NCI-H748 (cell line): ENCODE measurements around the gene DTX3.
"Not testable (repeated sequence)": the region's sequence is repeated elsewhere in the genome, so short reads cannot be mapped to it uniquely, and the experiment has no call there.

ENCODE experiments used
- DNase-seq: peaks from one replicate; lab custom pipeline; 2025; ENCODE audit not compliant: unreplicated experiment; lab: John Stamatoyannopoulos, UW

The DTX3 gene

GRCh38 chr12:57582440-57582839, 22.2 kb upstream of the DTX3 start:
- no peak for DNase-seq

- peak; percentile 87 for DNase-seq
Observed at GRCh38 chr12:57583008-57583831, 21.4 kb upstream of the DTX3 start.

DNA sequence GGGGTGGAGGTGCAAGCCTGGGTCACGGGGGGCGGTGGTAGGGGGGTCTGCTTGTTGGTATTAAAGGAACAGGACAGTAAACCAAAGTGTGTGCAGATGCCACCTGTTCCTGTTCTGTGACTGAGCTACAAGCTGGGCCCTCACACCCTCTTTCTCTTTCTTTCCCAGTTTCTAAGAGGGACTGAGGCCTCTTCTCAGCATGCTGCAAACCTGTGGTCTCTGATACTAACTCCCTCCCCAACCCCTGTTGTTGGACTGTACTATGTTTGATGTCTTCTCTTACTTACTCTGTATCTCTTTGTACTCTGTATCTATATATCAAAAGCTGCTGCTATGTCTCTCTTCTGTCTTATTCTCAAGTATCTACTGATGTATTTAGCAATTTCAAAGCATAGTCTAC, 20.6 kb upstream of the DTX3 start:
- no peak for DNase-seq

GRCh38 chr12:57584690-57585089, 19.9 kb upstream of the DTX3 start:
- no peak for DNase-seq

DNA sequence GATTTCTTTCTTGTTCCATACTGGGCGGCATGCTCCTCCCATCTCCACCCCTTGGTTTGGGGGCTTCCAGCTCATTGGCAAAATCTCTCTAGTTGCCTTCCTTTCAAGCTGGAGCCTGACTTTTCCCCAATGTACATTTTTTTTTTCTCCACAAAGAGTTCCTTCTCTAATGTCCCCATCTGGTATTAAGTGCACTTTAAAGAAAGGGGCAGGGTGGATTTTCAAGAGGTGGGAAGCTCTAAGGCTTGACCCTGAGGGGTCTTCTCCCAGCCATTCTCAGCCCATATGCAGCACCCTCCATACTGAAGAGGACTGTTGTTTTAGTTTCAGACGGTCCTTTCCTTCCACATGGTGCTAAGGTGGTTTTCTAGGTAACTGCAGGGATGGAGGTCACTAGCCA, 19.5 kb upstream of the DTX3 start:
- DNase-seq, result no peak

DNA sequence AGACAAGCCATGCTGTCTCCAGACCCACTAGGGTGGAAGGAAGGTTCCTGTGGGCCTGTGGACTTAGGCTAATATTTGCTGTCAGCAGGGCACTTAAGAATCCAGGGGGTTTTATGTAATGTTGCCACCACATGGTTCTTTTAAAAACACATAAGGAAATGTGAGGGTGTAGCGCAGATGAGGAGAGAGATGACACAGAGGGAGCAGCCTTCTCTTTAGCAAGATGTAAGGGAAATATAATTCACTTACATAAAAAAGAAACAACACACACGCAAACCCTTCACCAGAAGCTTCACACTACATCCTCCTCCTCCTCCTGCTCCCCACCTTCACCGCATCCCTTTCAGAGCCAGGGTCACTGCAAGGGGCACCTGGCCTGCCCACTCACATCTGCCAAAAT, 18.5 kb upstream of the DTX3 start:
- no peak for DNase-seq

GRCh38 chr12:57586832-57587429, 17.7 kb upstream of the DTX3 start:
- DNase-seq, result no peak

- not testable (repeated sequence) for DNase-seq
Observed at GRCh38 chr12:57588951-57589610, 15.5 kb upstream of the DTX3 start.

DNA sequence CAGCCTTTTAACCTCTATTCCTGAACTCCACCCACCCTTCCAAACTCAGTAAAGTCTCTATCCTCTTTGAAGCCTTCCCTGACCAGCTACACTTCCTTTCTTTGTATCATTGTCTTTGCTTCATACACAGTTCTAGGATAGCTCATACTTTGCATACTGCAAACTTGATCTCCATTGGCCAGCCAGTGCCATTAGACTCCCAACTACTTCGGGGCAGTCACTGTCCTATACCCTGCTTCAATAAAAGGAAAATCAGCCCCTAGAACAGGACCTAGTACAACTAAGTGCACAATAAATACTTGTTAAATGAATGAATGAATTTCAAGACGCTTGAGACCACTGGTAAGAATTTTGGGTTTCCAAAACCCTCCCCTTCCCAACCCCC, 14.2 kb upstream of the DTX3 start:
- no peak for DNase-seq

GRCh38 chr12:57590864-57591781, 13.5 kb upstream of the DTX3 start, which contains the start of gene PIP4K2C:
PIP4K2C (plus strand) TSS chr12:57591192; CDS start chr12:57591290, 98 bp downstream.
- peak; percentile 93 for DNase-seq

DNA sequence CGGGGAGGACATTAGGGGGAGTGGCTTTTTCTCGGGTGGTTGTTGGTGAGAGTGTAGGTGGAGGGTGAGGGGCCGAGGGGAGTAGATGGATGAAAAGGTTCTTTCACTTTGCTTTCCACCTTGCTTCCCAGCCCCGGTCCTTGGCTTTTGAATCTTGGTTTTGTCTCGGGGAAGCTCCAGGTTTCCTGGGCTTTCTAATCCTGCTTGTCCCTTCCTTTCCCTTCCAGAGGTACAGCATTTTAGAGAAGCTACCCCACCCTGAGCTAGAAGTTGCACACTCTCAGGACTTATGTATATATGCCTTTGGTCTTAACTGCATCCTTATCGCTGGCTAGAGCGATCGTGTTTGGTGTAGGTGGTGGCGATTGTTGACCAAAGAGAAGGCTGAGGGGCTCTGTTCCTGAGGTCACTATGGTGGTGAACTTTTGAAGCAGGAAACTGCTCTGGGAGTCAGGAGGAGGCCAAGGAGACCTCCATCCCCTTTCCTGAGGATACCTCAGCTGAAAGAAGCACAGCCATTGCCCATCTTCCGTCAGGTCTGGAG, 12.8 kb upstream of the DTX3 start:
- no peak for DNase-seq

GRCh38 chr12:57592551-57593165, 12.0 kb upstream of the DTX3 start:
- DNase-seq, result no peak

DNA sequence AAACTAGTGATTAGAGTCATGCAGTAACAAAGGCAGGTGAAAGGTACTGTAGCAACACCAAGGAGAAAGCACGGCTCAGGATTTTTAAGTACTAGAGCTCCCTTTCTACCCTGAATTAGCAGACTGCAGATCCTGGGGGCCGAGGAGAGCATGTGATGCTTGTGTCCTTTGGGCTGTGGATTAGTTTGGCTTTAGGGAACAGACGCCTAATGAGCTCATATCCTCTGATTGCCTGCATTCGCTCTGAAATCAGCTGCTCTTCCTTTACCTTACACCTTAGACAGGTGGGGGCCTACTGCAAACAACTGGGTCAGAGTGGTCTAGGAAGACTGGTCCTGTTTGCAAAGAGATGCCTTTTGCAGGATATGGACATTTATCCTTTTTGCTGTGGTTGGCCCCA, 11.4 kb upstream of the DTX3 start:
- no peak for DNase-seq

GRCh38 chr12:57600395-57600794, 4.2 kb upstream of the DTX3 start:
- DNase-seq, result no peak

GRCh38 chr12:57602544-57602943, 2.1 kb upstream of the DTX3 start:
- no peak for DNase-seq

DNA sequence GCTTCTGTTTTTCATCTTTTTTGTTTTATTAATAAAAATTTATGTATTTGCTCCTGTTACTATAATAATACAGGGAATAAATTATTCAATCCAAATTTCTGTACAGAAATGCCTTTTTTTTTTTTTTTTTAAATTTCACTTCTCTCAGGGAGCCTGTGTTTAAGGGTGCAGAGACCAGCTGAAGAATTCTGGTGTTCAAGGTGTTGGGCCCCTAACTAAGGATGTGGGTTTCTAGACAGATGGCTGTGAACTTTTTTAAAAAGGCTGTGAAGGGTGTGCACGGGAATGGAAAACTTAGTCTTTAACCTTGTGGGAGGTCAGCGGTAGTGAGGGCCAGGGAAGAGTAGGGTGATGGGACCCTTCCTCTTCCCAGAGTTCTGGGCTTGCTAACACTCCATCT, 1.3 kb upstream of the DTX3 start:
- no peak for DNase-seq

- no peak for DNase-seq
Observed at GRCh38 chr12:57603815-57604453, 690 bp upstream of the DTX3 start.

DNA sequence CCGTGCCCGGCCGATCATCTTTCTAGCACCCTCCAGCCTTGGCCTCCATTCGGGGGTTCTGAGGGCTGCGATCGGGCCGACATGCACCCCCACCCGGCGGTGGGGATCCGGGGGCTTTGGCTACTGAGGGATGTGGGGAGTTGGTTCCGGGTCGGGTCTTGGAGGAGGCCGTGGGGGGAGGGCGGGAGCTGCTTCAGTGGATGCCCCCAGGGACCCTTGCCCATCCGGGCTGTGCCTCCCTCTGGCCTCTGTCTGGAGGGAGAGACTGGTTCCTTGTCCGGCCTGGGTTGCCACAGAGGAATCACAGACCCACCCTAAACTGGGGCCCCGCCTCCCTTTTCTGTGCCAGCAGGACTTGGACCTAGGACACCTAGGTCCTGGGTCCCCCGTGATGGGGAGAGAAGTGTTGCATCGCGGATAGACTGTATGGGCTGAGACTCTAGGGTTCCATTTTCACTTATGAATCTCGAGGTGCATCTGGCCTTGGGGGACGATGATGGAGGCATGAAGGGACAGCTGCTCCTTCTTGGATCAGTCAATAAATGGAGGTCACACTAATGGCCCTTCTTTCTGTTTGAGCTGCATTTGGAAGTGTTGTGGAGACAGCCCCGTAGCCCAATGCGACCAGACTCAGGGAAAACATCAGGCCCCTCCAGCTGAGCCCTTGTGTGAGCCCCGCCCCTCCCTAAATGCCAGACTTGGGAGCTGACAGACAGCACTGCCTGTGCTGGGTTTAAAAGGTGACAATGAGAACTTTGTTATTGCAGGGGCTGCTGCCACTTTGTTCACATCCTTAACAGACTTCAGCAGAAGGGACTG, 577 bp downstream of the DTX3 start:
- peak; percentile 24 for DNase-seq

DNA sequence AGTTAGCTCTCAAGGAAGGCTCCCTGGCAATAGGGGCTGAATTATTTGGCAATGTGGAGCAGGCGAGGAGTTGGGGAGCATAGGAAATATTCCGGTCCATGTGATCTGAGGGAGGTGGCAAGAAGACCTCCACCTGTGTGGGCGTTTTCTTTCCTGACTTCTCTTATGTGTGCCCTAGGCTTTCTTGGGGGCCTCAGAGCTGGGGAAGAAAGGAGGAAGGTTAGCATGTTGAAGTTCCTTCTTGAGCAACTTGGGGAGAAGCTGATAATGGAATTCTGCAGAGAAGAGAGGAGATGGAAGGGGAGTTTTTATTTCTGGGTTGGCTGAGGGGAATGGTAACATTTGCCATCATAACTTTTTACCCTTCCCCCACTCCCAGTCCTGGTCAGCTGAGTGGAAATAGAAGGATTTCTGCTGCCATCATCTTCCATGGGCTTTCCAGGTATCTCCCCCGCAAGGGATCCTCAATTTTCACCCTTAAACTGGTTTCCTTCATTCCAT, 1.2 kb downstream of the DTX3 start:
- DNase-seq, result no peak
